HepG2 (cell line): ENCODE results near the gene SPPL2B. TPM values are rescaled to one million over a fixed set of nuclear protein-coding genes. Genes with fewer than 3 reads are reported as not detected.

Source experiments
- ATAC-seq: fragments of 200-7000 bp; cut with Tn5 transposase; 3 replicates; pipeline ENCODE4 v1.9.1; 2020; ENCODE audit warnings: mild to moderate bottlenecking, moderate library complexity
- BruUV-seq: library from RNA; stranded (reverse); fragments of 400-500 nt; replicated peaks from 2 replicates; lab custom pipeline; 2021; lab: Mats Ljungman, UMichigan
- CTCF ChIA-PET: fragments of 300-600 bp; formaldehyde crosslinking; extraction: SDS; loops from one replicate; lab custom pipeline; 2021; ENCODE audit warnings: low total read pairs, inconsistent platforms, low intra/inter-chr PET ratio; lab: Yijun Ruan, JAX
- POLR2A ChIA-PET: fragments of 350-600 bp; sonication (Branson Sonifier 250); formaldehyde crosslinking; loops from one replicate; lab custom pipeline; 2020; ENCODE audit warnings: antibody characterized with exemption, inconsistent platforms; lab: Yijun Ruan, JAX
- DNase-seq: peaks from one replicate; pipeline ENCODE4 v3.0.0-alpha.2; 2015; ENCODE audit warnings: low spot score
- FAIRE-seq: peaks from 3 replicates; lab custom pipeline; 2011; peaks lifted over from hg19 to GRCh38; lab: Jason Lieb, UNC
- H2AFZ ChIP-seq: one replicate; pipeline ENCODE4 v1.6.1; 2011; ENCODE audit warnings: low read length, inconsistent platforms
- H3K27ac ChIP-seq: fragments of 300-600 bp; 3 replicates; pipeline ENCODE4 v1.8.0; 2011; ENCODE audit warnings: mixed run types, mild to moderate bottlenecking, mixed read lengths, low read length, inconsistent platforms; ENCODE audit not compliant: insufficient read depth; ENCODE audit errors: extremely low read length
- H3K27me3 ChIP-seq, 2 experiments: fragments of 200-600 bp in 1 of 2; 2 replicates in 1 of 2; 3 replicates in 1 of 2; pipeline versions ENCODE4 v1.6.0 to v1.8.0; 2011; ENCODE audit warnings: low read length in 2 of 2, mild to moderate bottlenecking in 2 of 2, moderate library complexity in 2 of 2, inconsistent platforms in 1 of 2; ENCODE audit not compliant: insufficient read depth in 2 of 2, control insufficient read depth in 1 of 2
- H3K36me3 ChIP-seq, 2 experiments: fragments of 200-600 bp in 1 of 2; replicated peaks in 1 of 2; 2 replicates in 1 of 2; 3 replicates in 1 of 2; pipeline versions ENCODE4 v1.5.1 to v1.8.0; 2011; ENCODE audit warnings: low read length in 2 of 2, inconsistent platforms in 1 of 2; ENCODE audit not compliant: insufficient read depth in 2 of 2, control insufficient read depth in 1 of 2
- H3K4me1 ChIP-seq: 2 replicates; pipeline ENCODE4 v1.5.1; 2012; ENCODE audit warnings: low read length, inconsistent platforms; ENCODE audit not compliant: insufficient read depth
- H3K4me2 ChIP-seq: 2 replicates; pipeline ENCODE4 v1.6.0; 2011; ENCODE audit warnings: low read depth, low read length, inconsistent platforms
- H3K4me3 ChIP-seq, 3 experiments: fragments of 200-600 bp in 1 of 3; sonication (generic), shearing (Covaris generic) in 1 of 3; replicated peaks in 1 of 3; 2 replicates each; pipeline ENCODE4 v1.5.1; 2011 to 2016; ENCODE audit warnings: low read length in 3 of 3, inconsistent platforms in 2 of 3, low read depth in 2 of 3, mild to moderate bottlenecking in 2 of 3, control low read depth in 1 of 3, mixed read lengths in 1 of 3; ENCODE audit not compliant: insufficient read depth in 1 of 3
- H3K79me2 ChIP-seq: one replicate; pipeline ENCODE4 v1.6.1; 2011; ENCODE audit warnings: low read length, inconsistent platforms; ENCODE audit not compliant: insufficient read depth
- H3K9ac ChIP-seq: 2 replicates; pipeline ENCODE4 v1.6.0; 2011; ENCODE audit warnings: mild to moderate bottlenecking, low read depth, low read length, inconsistent platforms; ENCODE audit not compliant: insufficient read depth
- H3K9me3 ChIP-seq: 2 replicates; pipeline ENCODE4 v1.5.1; 2012; ENCODE audit warnings: mild to moderate bottlenecking, low read length
- H4K20me1 ChIP-seq: 2 replicates; pipeline ENCODE4 v1.6.0; 2011; ENCODE audit warnings: inconsistent platforms, mild to moderate bottlenecking, low read length, moderate library complexity; ENCODE audit not compliant: insufficient read depth
- ATF7 ChIP-seq, 2 experiments: fragments of 450-650 bp in 1 of 2; sonication (generic) in 1 of 2; formaldehyde crosslinking in 1 of 2; IDR thresholded peaks; 2 replicates each; pipeline versions ENCODE4 v1.4.0 to v1.6.1; 2016 to 2020; ENCODE audit warnings: antibody characterized with exemption in 1 of 2, mild to moderate bottlenecking in 1 of 2, missing genetic modification reagents in 1 of 2
- BRCA1 ChIP-seq: sonication (generic); formaldehyde crosslinking; IDR thresholded peaks from 2 replicates; pipeline ENCODE4 v1.4.0; 2020; ENCODE audit warnings: missing genetic modification reagents
- CREB1 ChIP-seq, 2 experiments: fragments of 450-650 bp in 1 of 2; IDR thresholded peaks; 2 replicates each; pipeline ENCODE4 v1.6.1; 2016 to 2017; ENCODE audit warnings: control low read depth in 1 of 2, mild to moderate bottlenecking in 1 of 2, missing compliant biosample characterization in 1 of 2, missing genetic modification characterization in 1 of 2
- PLRG1 ChIP-seq: fragments of 450-650 bp; conservative IDR thresholded peaks from 2 replicates; pipeline ENCODE4 v1.6.1; 2016
- ZMYM3 ChIP-seq: sonication (generic); formaldehyde crosslinking; IDR thresholded peaks from 2 replicates; pipeline ENCODE4 v1.5.1; 2020; ENCODE audit warnings: mild to moderate bottlenecking, missing genetic modification reagents
- ZNF367 ChIP-seq: sonication (generic); formaldehyde crosslinking; IDR thresholded peaks from 2 replicates; pipeline ENCODE4 v1.4.0; 2020; ENCODE audit warnings: missing genetic modification reagents, borderline replicate concordance
- ZNF687 ChIP-seq: sonication (generic); formaldehyde crosslinking; IDR thresholded peaks from 2 replicates; pipeline ENCODE4 v1.5.1; 2020; ENCODE audit warnings: mild to moderate bottlenecking, missing genetic modification reagents, moderate library complexity
- ZNF766 ChIP-seq: sonication (generic); formaldehyde crosslinking; IDR thresholded peaks from 2 replicates; pipeline ENCODE4 v1.5.0; 2020; ENCODE audit warnings: missing genetic modification reagents, borderline replicate concordance
- ZSCAN9 ChIP-seq: IDR thresholded peaks from 2 replicates; pipeline ENCODE4 v1.6.1; 2016; ENCODE audit warnings: borderline replicate concordance
- WGBS: methylation state at CpG from one replicate; pipeline ENCODE4 v1.1.6; 2017; ENCODE audit warnings: low lambda C conversion rate; 5-methylcytosine and 5-hydroxymethylcytosine counted together
- in situ Hi-C: cut with HindIII; loops from 2 replicates; pipeline ENCODE4 v1.10.0; 2017; ENCODE audit warnings: low pct_unique_long_range_greater_than_20kb; ENCODE audit not compliant: extremely low pct_ligation_motif_present
- intact Hi-C: fragments of 100-400 bp; cut with micrococcal nuclease; formaldehyde crosslinking; loops from one replicate; pipeline ENCODE4 v1.10.0; 2022; ENCODE audit not compliant: unreplicated experiment
- polyA plus RNA-seq, 8 experiments: library from polyadenylated mRNA; depleted of rRNA in 3 of 8; stranded (reverse) in 7 of 8; unstranded in 1 of 8; fragments of >200 nt; fragmentation: Illumina TruSeq in 4 of 8; extraction: Trizol in 4 of 8; gene quantifications; 2 replicates each; pipeline versions ENCODE4 v1.2.1 to v1.2.3, GENCODE V29; 2011 to 2016; ENCODE audit warnings: low read depth in 4 of 8, missing spikeins in 1 of 8, mixed read lengths in 1 of 8; ENCODE audit not compliant: insufficient read depth in 1 of 8
- total RNA-seq, 5 experiments: library from RNA; depleted of rRNA; stranded (reverse); fragments of >200 nt; fragmentation: Illumina TruSeq; extraction: Trizol; gene quantifications; 2 replicates each; pipeline ENCODE4 v1.2.3, GENCODE V29; 2016; ENCODE audit warnings: low read depth in 1 of 5

Gene SPPL2B
- total and polyA plus RNA-seq, 2 of the 13 experiments (the other 11 are each of a cell fraction or from before 2014, with no cell fraction given) = 14.9 to 15.2 TPM

DNA sequence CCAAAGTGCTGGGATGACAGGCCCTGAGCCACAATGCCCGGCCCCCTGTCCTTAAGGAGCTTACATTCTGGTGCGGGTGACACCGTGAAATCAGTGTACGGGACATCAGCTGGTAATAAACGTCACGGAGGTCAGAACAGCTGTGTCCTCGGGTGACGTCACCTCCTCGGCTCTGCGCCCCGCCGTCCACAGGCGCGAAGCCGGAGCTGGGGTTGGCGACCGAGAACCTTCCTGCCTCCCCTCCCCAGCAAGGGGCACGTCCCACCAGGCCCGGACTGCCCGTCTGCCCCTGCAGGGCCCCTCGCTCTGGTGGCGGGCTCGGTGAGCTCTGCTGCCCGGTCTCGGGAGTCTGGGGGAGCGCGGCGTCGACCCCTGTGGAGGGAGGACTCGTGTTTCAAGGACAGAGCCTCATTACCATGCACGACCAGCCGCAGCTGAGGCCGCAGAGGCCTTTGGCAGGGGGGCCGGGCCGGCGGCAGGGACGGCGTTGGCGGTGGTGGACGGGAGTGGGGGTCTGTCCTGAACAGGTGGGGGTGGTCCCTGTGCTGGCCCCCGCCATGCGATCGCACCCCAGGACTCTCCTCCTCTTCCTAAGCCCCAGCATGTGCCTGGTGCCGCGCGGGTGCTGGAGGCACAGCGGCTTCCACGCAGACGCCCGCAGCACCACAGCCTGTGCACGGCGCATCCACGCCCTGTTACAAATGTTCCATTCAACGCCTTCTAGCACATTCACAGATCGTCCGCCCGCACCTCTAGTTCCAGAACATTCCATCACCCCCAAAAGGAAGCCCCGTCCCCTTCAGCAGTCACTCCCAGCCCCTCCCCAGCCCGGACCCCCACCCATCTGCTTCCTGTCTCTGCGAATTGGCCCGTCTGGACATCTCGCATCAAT is 25.9 kb upstream of the SPPL2B start:
- ChIA-PET POLR2A (no interaction called here), CTCF (no interaction called here)
- no peak overlapping the region for H3K9ac ChIP-seq
- H3K4me1 ChIP-seq = peaks cover 13% of the 10 kb centered on the region
- no peak overlapping the region for H2AFZ ChIP-seq
- no peak overlapping the region for H3K4me3 ChIP-seq
- in situ Hi-C loops = no loop called here
- DNase-seq = no peak
- H3K79me2 ChIP-seq = no peaks in the 10 kb centered on the region
- TF ChIP-seq CREB1 (IDR thresholded peaks at IDR 0.05) (peak; percentile 96), CREB1 (CRISPR knock-in tag; IDR thresholded peaks at IDR 0.05) (no peak), ZSCAN9 (CRISPR knock-in tag) (no peak), ATF7 (IDR thresholded peaks at IDR 0.05) (peak; percentile 96), ATF7 (CRISPR knock-in tag; IDR thresholded peaks at IDR 0.05) (no peak)
- no peak overlapping the region for H3K27ac ChIP-seq
- H3K36me3 ChIP-seq = no peaks in the 10 kb centered on the region
- H4K20me1 ChIP-seq = no peaks in the 10 kb centered on the region
- H3K4me2 ChIP-seq = no peak overlapping the region
- peaks cover 7 to 66% of the 10 kb centered on the region in 2 experiments for H3K27me3 ChIP-seq
- FAIRE-seq = no peak
- 59% methylated on average over 30 of the region's 62 CpGs for WGBS
- intact Hi-C loops = no loop called here
- no TSS peak for BruUV-seq
- no peak for ATAC-seq
- no peaks in the 10 kb centered on the region for H3K9me3 ChIP-seq

GRCh38 chr19:2303211-2303798 is 25.2 kb upstream of the SPPL2B start:
- peaks cover 7 to 70% of the 10 kb centered on the region in 2 experiments for H3K27me3 ChIP-seq
- no peak overlapping the region for H3K4me3 ChIP-seq
- CTCF ChIA-PET = no interaction called here
- in situ Hi-C loops (no loop called here), intact Hi-C loops (no loop called here)
- peaks cover 16% of the 10 kb centered on the region for H3K4me1 ChIP-seq
- no peak for DNase-seq
- H3K79me2 ChIP-seq = no peaks in the 10 kb centered on the region
- H2AFZ ChIP-seq = no peak overlapping the region
- H4K20me1 ChIP-seq = no peaks in the 10 kb centered on the region
- BruUV-seq = no TSS peak
- POLR2A ChIA-PET = no interaction called here
- FAIRE-seq = no peak
- H3K9ac ChIP-seq = no peak overlapping the region
- ATAC-seq = no peak
- WGBS = 84% methylated on average over 11 of the region's 26 CpGs
- H3K36me3 ChIP-seq = no peaks in the 10 kb centered on the region
- H3K27ac ChIP-seq = no peak overlapping the region
- H3K4me2 ChIP-seq = no peak overlapping the region
- H3K9me3 ChIP-seq = no peaks in the 10 kb centered on the region
- TF ChIP-seq ZNF687 (CRISPR knock-in tag) = no peak
- no peak for TF ChIP-seq ZNF766 (CRISPR knock-in tag)
- no peak for TF ChIP-seq PLRG1
- TF ChIP-seq ZNF367 (CRISPR knock-in tag) = no peak
- no peak for TF ChIP-seq BRCA1 (CRISPR knock-in tag)
- 0 out of 2 replicates have a peak, but pooled peaks have one; percentile 37 for TF ChIP-seq ZMYM3 (CRISPR knock-in tag)
